Prostate gland (tissue), 2 donors: Measurements from ENCODE around the gene CADPS2.

ENCODE experiments used
- POLR2A ChIP-seq: fragments of 450-650 bp; IDR thresholded peaks from one replicate; pipeline ENCODE4 v1.6.1; 2016; ENCODE audit warnings: antibody characterized with exemption, mild to moderate bottlenecking
- TF ChIP-seq, protein P1 (sequence below), 4 experiments: fragments of 200-600 bp in 2 of 4; fragments of 450-650 bp in 2 of 4; sonication (generic) in 2 of 4; IDR thresholded peaks; 1 replicate in 3 of 4; 2 replicates in 1 of 4; pipeline ENCODE4 v1.5.1; 2016 to 2019; ENCODE audit warnings: antibody characterized with exemption in 4 of 4, mild to moderate bottlenecking in 2 of 4, moderate library complexity in 2 of 4

DNA sequence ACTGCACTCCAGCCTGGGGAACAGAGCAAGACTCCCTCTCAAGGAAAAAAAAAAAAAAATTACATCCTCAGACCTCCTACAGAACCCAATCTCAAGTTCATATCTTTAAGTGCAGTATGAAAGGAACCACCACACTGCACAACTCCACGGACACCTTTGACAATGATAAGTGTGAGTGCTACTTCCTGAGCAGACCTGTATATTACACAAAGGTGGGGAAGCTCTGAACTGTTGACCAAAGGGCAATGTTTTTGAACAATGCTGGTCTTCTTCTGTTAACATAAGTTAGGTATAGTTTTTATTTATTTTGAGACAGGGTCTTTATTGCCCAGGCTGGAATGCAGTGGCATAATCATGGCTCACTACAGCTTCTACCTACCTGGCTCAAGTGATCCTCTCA, 129.4 kb downstream of the CADPS2 start:
- TF ChIP-seq, protein P1, sequence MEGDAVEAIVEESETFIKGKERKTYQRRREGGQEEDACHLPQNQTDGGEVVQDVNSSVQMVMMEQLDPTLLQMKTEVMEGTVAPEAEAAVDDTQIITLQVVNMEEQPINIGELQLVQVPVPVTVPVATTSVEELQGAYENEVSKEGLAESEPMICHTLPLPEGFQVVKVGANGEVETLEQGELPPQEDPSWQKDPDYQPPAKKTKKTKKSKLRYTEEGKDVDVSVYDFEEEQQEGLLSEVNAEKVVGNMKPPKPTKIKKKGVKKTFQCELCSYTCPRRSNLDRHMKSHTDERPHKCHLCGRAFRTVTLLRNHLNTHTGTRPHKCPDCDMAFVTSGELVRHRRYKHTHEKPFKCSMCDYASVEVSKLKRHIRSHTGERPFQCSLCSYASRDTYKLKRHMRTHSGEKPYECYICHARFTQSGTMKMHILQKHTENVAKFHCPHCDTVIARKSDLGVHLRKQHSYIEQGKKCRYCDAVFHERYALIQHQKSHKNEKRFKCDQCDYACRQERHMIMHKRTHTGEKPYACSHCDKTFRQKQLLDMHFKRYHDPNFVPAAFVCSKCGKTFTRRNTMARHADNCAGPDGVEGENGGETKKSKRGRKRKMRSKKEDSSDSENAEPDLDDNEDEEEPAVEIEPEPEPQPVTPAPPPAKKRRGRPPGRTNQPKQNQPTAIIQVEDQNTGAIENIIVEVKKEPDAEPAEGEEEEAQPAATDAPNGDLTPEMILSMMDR (IDR thresholded peaks at IDR 0.05): no peak
- TF ChIP-seq POLR2A: no peak
